HL-60 (cell line): ENCODE results near the gene NXF2.
A peak's percentile ranks its signal among the peaks of the same experiment; 100 is the strongest.

ENCODE experiments used
- DNase-seq, 2 experiments: peaks; one replicate each; pipeline ENCODE4 v3.0.0-alpha.2; 2010 to 2020; ENCODE audit warnings: low read depth in 1 of 2, low spot score in 1 of 2
- H3K27ac ChIP-seq: fragments of 250-450 bp; sonication (Bioruptor Pico); replicated peaks from 2 replicates; pipeline ENCODE4 v1.5.1; 2020; ENCODE audit warnings: mild to moderate bottlenecking, moderate library complexity
- H3K27me3 ChIP-seq: fragments of 250-450 bp; sonication (Bioruptor Pico); 2 replicates; pipeline ENCODE4 v1.5.1; 2021; ENCODE audit warnings: mild to moderate bottlenecking, moderate library complexity; ENCODE audit not compliant: insufficient read depth, poor library complexity, severe bottlenecking
- H3K4me3 ChIP-seq: replicated peaks from 2 replicates; pipeline ENCODE4 v1.5.1; 2011; ENCODE audit warnings: mild to moderate bottlenecking, control low read depth, low read length; ENCODE audit not compliant: insufficient read depth
- GABPA ChIP-seq: IDR thresholded peaks from 2 replicates; pipeline ENCODE4 v1.6.1; 2012; ENCODE audit warnings: low read depth
- POLR2AphosphoS5 ChIP-seq: IDR thresholded peaks from 2 replicates; pipeline ENCODE4 v1.6.1; 2012; ENCODE audit warnings: low read depth
- REST ChIP-seq: IDR thresholded peaks from 2 replicates; pipeline ENCODE4 v1.6.1; 2012; ENCODE audit warnings: low read depth; ENCODE audit not compliant: insufficient replicate concordance
- SPI1 ChIP-seq: IDR thresholded peaks from 2 replicates; pipeline ENCODE4 v1.6.1; 2012; ENCODE audit warnings: low read depth, mild to moderate bottlenecking, borderline replicate concordance
- TF ChIP-seq, protein P1 (sequence below): IDR thresholded peaks from one replicate; pipeline ENCODE4 v1.5.1; 2011; ENCODE audit warnings: low read length, control low read depth, inconsistent platforms; ENCODE audit not compliant: insufficient read depth

Gene NXF2

DNA sequence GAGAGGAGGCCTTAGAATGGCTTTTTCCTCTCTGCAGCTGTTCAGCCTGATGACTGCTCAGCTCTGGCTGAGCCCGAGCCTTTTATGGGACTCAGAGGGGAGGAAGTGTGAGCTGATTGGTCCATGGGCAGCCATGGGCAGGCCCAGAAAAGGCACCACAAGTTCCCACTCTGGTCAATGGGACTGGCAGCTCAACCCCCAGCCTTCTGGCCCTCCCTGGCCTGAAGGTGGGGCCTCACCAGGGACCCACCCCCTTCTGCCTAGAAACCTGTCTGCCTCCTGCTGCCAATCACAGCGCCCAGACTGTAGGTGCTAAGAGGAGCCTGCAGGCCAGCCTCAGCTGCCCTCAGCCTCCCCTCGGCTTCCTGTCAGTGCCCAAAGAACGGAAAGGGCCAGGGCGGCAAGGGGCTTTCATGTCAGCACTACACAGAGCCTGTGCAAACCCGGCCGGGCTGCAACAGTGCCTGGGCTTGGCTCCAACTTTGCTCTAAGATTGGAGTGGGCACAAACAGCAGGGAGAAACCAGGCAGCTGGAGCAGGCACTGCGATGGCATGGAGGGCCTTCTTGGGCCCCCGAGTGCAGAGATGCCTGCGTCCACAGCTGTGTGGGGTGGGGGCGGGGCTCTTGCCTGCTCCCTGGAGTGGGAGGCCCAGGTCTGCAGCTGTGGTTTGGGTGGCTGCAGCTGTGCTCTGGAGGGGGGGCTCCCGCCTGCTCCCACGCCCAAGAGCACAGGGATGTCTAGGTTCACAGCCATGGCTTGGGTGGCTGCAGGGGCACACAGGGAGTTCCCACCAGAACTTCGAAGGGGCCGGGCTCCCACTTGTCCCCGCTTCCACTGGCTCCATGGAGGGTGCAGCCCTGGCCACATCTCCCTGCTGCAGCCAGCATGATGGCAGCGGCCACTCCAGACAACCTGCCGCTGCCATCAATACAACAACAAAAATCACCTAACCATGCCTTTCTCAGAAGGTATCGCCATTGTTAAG lies 92.6 kb downstream of the NXF2 start:
- TF ChIP-seq, protein P1, sequence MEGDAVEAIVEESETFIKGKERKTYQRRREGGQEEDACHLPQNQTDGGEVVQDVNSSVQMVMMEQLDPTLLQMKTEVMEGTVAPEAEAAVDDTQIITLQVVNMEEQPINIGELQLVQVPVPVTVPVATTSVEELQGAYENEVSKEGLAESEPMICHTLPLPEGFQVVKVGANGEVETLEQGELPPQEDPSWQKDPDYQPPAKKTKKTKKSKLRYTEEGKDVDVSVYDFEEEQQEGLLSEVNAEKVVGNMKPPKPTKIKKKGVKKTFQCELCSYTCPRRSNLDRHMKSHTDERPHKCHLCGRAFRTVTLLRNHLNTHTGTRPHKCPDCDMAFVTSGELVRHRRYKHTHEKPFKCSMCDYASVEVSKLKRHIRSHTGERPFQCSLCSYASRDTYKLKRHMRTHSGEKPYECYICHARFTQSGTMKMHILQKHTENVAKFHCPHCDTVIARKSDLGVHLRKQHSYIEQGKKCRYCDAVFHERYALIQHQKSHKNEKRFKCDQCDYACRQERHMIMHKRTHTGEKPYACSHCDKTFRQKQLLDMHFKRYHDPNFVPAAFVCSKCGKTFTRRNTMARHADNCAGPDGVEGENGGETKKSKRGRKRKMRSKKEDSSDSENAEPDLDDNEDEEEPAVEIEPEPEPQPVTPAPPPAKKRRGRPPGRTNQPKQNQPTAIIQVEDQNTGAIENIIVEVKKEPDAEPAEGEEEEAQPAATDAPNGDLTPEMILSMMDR = no peak
- TF ChIP-seq GABPA = no peak
- TF ChIP-seq POLR2AphosphoS5 = no peak
- no peak for TF ChIP-seq SPI1
- TF ChIP-seq REST = no peak
- Histone ChIP-seq H3K4me3 (no peak overlapping the region), H3K27ac (no peak overlapping the region), H3K27me3 (peaks cover 3% of the 10 kb centered on the region)
- no peak for DNase-seq

DNA sequence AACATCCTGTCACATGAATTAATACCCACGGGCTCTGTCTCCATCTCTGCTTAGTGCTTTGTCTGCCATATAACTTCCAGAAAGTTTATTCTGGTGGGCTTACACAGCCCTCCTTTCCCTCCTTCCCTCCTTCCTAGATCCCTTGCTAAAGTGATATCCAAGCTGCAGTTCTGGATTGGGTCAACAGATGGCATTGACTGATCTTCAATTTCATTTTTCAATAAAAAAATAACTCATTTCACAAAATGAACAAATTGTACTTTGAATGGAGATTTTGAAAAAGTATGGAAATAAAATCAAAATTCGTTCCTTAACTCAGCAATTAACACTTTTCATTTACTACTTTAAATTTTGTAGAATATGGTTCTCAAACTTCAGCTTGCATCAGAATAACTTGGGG lies 94.9 kb downstream of the NXF2 start:
- DNase-seq = no peak
- Histone ChIP-seq H3K27ac (no peak overlapping the region), H3K27me3 (peaks cover 3% of the 10 kb centered on the region), H3K4me3 (no peak overlapping the region)
- TF ChIP-seq POLR2AphosphoS5 = no peak
- TF ChIP-seq, protein P1 = no peak
- TF ChIP-seq SPI1 = no peak
- TF ChIP-seq REST = no peak
- no peak for TF ChIP-seq GABPA

- DNase-seq = peak in 1 of 2 experiments; percentile 41
- Histone ChIP-seq H3K27me3 (peaks cover 3% of the 10 kb centered on the region), H3K27ac (no peak overlapping the region), H3K4me3 (no peak overlapping the region)
- TF ChIP-seq, protein P1 = no peak
These were observed 98.9 kb downstream of the NXF2 start for GRCh38 chrX:102345916-102346315.
